ENCODE data around the gene NFXL1.

Gene NFXL1

GRCh38 chr4:47838445-47838844 is 75.9 kb downstream of the NFXL1 start:
- peak; percentile 32 for DNase-seq
- in situ Hi-C loops (cut with MboI; ENCODE audit: low pct_unique_long_range_greater_than_20kb, low sequenced_read_pairs): loop anchor here (10.0 kb wide), 1 partner anchor 134 kb away; no protein-coding TSS in a partner anchor

- DNase-seq: peak; percentile 26
- in situ Hi-C loops (cut with MboI; ENCODE audit: low pct_unique_long_range_greater_than_20kb, low sequenced_read_pairs): loop anchor here (10.0 kb wide), 1 partner anchor 133 kb away; no protein-coding TSS in a partner anchor
Observed at GRCh38 chr4:47837908-47838294, 76.5 kb downstream of the NFXL1 start, which contains the start of gene CORIN. Gene CORIN (minus strand): TSS chr4:47838067. CDS start chr4:47837949, 118 bp downstream.

GRCh38 chr4:47837094-47837907 is 77.1 kb downstream of the NFXL1 start:
- in situ Hi-C loops (cut with MboI; ENCODE audit: low pct_unique_long_range_greater_than_20kb, low sequenced_read_pairs): loop anchor here (10.0 kb wide), 1 partner anchor 132 kb away; no protein-coding TSS in a partner anchor
- DNase-seq: peak; percentile 68

- DNase-seq: peak; percentile 82
- in situ Hi-C loops (cut with MboI; ENCODE audit: low pct_unique_long_range_greater_than_20kb, low sequenced_read_pairs): loop anchor here (10.0 kb wide), 1 partner anchor 132 kb away; no protein-coding TSS in a partner anchor
Observed at GRCh38 chr4:47836641-47837093, 77.7 kb downstream of the NFXL1 start.

- DNase-seq: peak; percentile 43
- in situ Hi-C loops (cut with MboI; ENCODE audit: low pct_unique_long_range_greater_than_20kb, low sequenced_read_pairs): loop anchor here (10.0 kb wide), 1 partner anchor 131 kb away; no protein-coding TSS in a partner anchor
Observed at GRCh38 chr4:47835494-47835893, 78.9 kb downstream of the NFXL1 start.

- in situ Hi-C loops (cut with MboI; ENCODE audit: low pct_unique_long_range_greater_than_20kb, low sequenced_read_pairs): loop anchor here (10.0 kb wide), 1 partner anchor 126 kb away; no protein-coding TSS in a partner anchor
- DNase-seq: no peak
Observed at GRCh38 chr4:47831026-47831679, 83.2 kb downstream of the NFXL1 start.

- in situ Hi-C loops (cut with MboI; ENCODE audit: low pct_unique_long_range_greater_than_20kb, low sequenced_read_pairs): loop anchor here (10.0 kb wide), 1 partner anchor 126 kb away; no protein-coding TSS in a partner anchor
- no peak for DNase-seq
Observed at GRCh38 chr4:47830265-47831025, 83.9 kb downstream of the NFXL1 start.

GRCh38 chr4:47829438-47829837 is 84.9 kb downstream of the NFXL1 start:
- in situ Hi-C loops (cut with MboI; ENCODE audit: low pct_unique_long_range_greater_than_20kb, low sequenced_read_pairs): no loop called here
- DNase-seq: no peak

- in situ Hi-C loops (cut with MboI; ENCODE audit: low pct_unique_long_range_greater_than_20kb, low sequenced_read_pairs): no loop called here
Observed at GRCh38 chr4:47827343-47828047, 86.9 kb downstream of the NFXL1 start.

GRCh38 chr4:47824840-47825239 is 89.5 kb downstream of the NFXL1 start:
- in situ Hi-C loops (cut with MboI; ENCODE audit: low pct_unique_long_range_greater_than_20kb, low sequenced_read_pairs): no loop called here
- peak; percentile 28 for DNase-seq

More at GRCh38 chr4:47827343-47828047, 86.9 kb downstream of the NFXL1 start:
- DNase-seq: peak; percentile 13

- peak; percentile 19 for DNase-seq
- in situ Hi-C loops (cut with MboI; ENCODE audit: low pct_unique_long_range_greater_than_20kb, low sequenced_read_pairs): no loop called here
Observed at GRCh38 chr4:47819178-47819577, 95.2 kb downstream of the NFXL1 start.

GRCh38 chr4:47817275-47817674 is 97.1 kb downstream of the NFXL1 start:
- in situ Hi-C loops (cut with MboI; ENCODE audit: low pct_unique_long_range_greater_than_20kb, low sequenced_read_pairs): no loop called here
- no peak for DNase-seq

- in situ Hi-C loops (cut with MboI; ENCODE audit: low pct_unique_long_range_greater_than_20kb, low sequenced_read_pairs): no loop called here
- DNase-seq: no peak
Observed at GRCh38 chr4:47816748-47817147, 97.6 kb downstream of the NFXL1 start.

GRCh38 chr4:47814618-47815295 is 99.6 kb downstream of the NFXL1 start:
- in situ Hi-C loops (cut with MboI; ENCODE audit: low pct_unique_long_range_greater_than_20kb, low sequenced_read_pairs): no loop called here

GRCh38 chr4:47809654-47810203 is 104.7 kb downstream of the NFXL1 start:
- in situ Hi-C loops (cut with MboI; ENCODE audit: low pct_unique_long_range_greater_than_20kb, low sequenced_read_pairs): no loop called here
- no peak for DNase-seq

More at GRCh38 chr4:47814618-47815295, 99.6 kb downstream of the NFXL1 start:
- no peak for DNase-seq

- in situ Hi-C loops (cut with MboI; ENCODE audit: low pct_unique_long_range_greater_than_20kb, low sequenced_read_pairs): no loop called here
- DNase-seq: no peak
Observed at GRCh38 chr4:47804598-47804997, 109.8 kb downstream of the NFXL1 start.

GRCh38 chr4:47801481-47802002 is 112.8 kb downstream of the NFXL1 start:
- DNase-seq: no peak
- in situ Hi-C loops (cut with MboI; ENCODE audit: low pct_unique_long_range_greater_than_20kb, low sequenced_read_pairs): no loop called here

All from KBM-7 (cell line).